ENCODE measurements around the gene PCDH1. TPM values are rescaled to one million over a fixed set of nuclear protein-coding genes. Genes with fewer than 3 reads are reported as not detected.

The PCDH1 gene
- total RNA-seq, 1 experiment from 2014 or later, result 127 TPM

DNA sequence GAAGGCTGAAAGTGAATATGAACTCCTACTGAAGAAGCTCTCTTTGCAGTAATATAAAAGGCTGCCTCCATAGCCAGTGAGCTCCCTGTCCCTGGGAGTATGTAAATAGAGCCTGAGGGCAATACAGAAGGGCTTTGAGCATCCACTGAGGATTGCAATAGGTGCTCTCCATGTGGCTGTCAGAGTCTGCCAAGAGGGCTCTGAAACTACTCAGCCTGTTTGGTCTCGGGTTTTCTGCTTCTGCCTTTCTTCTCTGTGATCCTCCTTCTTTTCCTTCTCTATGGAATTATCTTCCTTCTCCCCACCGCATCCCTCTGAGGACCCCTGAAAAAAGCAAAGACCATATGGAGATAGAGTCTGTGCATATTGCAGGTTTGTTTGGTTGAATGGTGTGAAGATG lies 69.4 kb downstream of the PCDH1 start:
- peaks cover 61 to 73% of the 10 kb centered on the region in 2 experiments for H3K4me1 Mint-ChIP-seq
- H3K23me2 ChIP-seq (ENCODE audit: insufficient read length, low read depth, low read length, poor library complexity, severe bottlenecking), result no peaks in the 10 kb centered on the region
- no peak overlapping the region for H3K27ac ChIP-seq (ENCODE audit: insufficient read length, low read depth, low read length)

More for the DNA sequence above, 69.4 kb downstream of the PCDH1 start:
- H2BK20ac ChIP-seq (ENCODE audit: low read depth, low read length, poor library complexity, severe bottlenecking), result no peak overlapping the region
- Mint-ChIP-seq H3K9me3 (no peaks in the 10 kb centered on the region; a peak in 1 of 5 replicates), H3K36me3 (ENCODE audit: insufficient read depth in 1 of 3, low read depth in 3 of 3) (no peaks in the 10 kb centered on the region; a peak in 2 of 7 replicates), H3K27ac (no peak overlapping the region), H3K4me3 (no peak overlapping the region), H3K27me3 (ENCODE audit: low read depth) (peaks cover 36% of the 10 kb centered on the region)
- H3K79me1 ChIP-seq (ENCODE audit: insufficient read depth, low read depth, low read length, poor library complexity, severe bottlenecking), result no peaks in the 10 kb centered on the region
- H4K20me1 ChIP-seq (ENCODE audit: control insufficient read depth, insufficient read depth, insufficient read length), result no peaks in the 10 kb centered on the region
- H3K14ac ChIP-seq (ENCODE audit: insufficient read depth, low read length), result no peak overlapping the region
- H2BK12ac ChIP-seq (ENCODE audit: insufficient read length, low read depth, low read length), result no peak overlapping the region
- H3T11ph ChIP-seq (ENCODE audit: low read length), result no peak overlapping the region
- no peak overlapping the region for H3K56ac ChIP-seq (ENCODE audit: insufficient read length, low read depth, low read length)
- H2BK120ac ChIP-seq (ENCODE audit: low read depth, low read length, poor library complexity, severe bottlenecking), result no peak overlapping the region
- H3K9ac ChIP-seq (ENCODE audit: extremely low read depth, insufficient read length, low read length), result no peak overlapping the region
- H3K4me1 ChIP-seq (ENCODE audit: insufficient read depth, low read length), result peaks cover 8% of the 10 kb centered on the region
- WGBS (ENCODE audit: extremely low coverage, insufficient read length, low lambda C conversion rate), result no CpG with 5 or more reads among the region's 2 CpGs
- no peaks in the 10 kb centered on the region for H3K79me2 ChIP-seq (ENCODE audit: insufficient read depth, low read length)
- no peak for DNase-seq
- H3K18ac ChIP-seq (ENCODE audit: insufficient read length, low read depth, low read length), result no peak overlapping the region
- H2AK5ac ChIP-seq (ENCODE audit: insufficient read length, low read length), result no peak overlapping the region
- no peak for TF ChIP-seq CTCF (conservative IDR thresholded peaks at IDR 0.05)
- H3K4ac ChIP-seq (ENCODE audit: low read depth, low read length), result no peak overlapping the region
- no peaks in the 10 kb centered on the region for H3K9me3 ChIP-seq (ENCODE audit: control insufficient read depth, low read depth, low read length)
- no peak overlapping the region for H4K91ac ChIP-seq (ENCODE audit: insufficient read length, low read depth, low read length)
- no peak overlapping the region for H2AFZ ChIP-seq (ENCODE audit: low read length)
- H3K23ac ChIP-seq (ENCODE audit: insufficient read length, low read depth, low read length), result no peak overlapping the region
- H2BK15ac ChIP-seq (ENCODE audit: low read depth, low read length), result no peak overlapping the region
- H4K8ac ChIP-seq (replicated peaks; ENCODE audit: insufficient read length, low read depth, low read length), result no peak overlapping the region
- no peak overlapping the region for H4K5ac ChIP-seq (ENCODE audit: insufficient read length, low read depth, low read length)
- H2BK5ac ChIP-seq (ENCODE audit: insufficient read length, low read length), result no peak overlapping the region
- H3K4me2 ChIP-seq (ENCODE audit: insufficient read depth, insufficient read length, low read length), result no peak overlapping the region
- no peaks in the 10 kb centered on the region for H3K27me3 ChIP-seq (ENCODE audit: insufficient read depth, low read length)

Data from H9 (cell line).